Left renal cortex interstitium (tissue), 4 donors: ENCODE results near the gene MCAM. TPM values are rescaled to one million over a fixed set of nuclear protein-coding genes. Genes with fewer than 3 reads are reported as not detected.

ENCODE experiments used
- DNase-seq, 4 donors: peaks; one replicate each; pipeline ENCODE4 v3.0.0-alpha.2; 2013; ENCODE audit warnings: low read depth in 4 of 4, low spot score in 2 of 4, missing footprints in 1 of 4
- polyA plus RNA-seq, 4 donors: library from polyadenylated mRNA; unstranded; fragments of 120-200 nt; gene quantifications; one replicate each; pipeline ENCODE4 v1.2.1, GENCODE V29; 2013; ENCODE audit not compliant: insufficient read length in 4 of 4

Gene MCAM
- polyA plus RNA-seq, 4 donors: 52.1 to 58.3 (median 55.0) TPM

DNA sequence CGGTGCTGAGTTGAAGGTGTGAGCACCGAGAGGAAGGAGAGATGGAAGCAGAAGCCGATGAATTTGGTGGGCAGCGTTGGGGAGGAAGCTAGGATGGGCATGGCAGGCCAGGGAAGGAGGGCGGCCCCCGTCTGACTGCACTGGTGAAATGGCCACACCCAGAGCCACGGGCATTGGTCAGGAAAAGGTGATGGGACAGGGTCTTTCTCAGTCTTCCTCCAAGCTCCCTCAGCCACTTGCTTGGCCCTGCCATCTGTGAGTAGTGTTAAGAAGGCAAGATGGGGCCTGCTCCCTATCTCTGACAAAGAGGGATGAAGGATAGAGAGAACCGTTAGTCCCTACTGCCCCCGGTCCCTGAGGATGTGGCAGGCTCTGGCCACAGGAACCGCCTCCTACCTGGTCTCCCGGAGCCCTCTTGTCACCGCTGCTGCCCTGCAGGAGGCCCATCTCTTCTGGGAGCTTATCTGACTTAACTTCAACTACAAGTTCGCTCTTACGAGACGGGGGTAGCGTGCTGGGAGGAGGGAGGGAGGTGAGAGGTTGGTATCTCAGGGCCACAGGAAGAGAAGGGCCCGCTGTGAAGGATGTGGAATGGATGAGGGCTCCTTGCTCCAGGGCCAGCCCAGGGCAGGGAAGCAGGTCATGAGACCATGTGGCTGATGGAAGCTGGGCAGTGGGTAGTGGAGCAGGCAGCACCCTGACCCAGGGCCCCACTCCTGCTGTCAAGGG lies 6.8 kb downstream of the MCAM start:
- no peak for DNase-seq

DNA sequence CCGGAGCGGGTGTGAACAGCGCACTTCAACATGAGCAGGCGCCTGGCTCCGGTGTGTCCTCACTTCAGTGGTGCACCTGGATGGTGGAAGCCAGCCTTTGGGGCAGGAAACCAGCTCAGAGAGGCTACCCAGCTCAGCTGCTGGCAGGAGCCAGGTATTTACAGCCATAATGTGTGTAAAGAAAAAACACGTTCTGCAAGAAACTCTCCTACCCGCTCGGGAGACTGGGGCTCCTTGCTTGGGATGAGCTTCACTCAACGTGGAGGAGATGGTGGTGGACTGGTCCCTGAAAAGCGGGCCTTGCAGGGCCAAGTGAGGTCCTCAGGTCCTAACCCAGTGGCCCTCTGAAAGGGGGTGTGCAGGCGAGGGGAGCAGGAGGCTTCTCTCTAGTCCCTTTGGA lies 7.5 kb downstream of the MCAM start:
- DNase-seq: no peak

DNA sequence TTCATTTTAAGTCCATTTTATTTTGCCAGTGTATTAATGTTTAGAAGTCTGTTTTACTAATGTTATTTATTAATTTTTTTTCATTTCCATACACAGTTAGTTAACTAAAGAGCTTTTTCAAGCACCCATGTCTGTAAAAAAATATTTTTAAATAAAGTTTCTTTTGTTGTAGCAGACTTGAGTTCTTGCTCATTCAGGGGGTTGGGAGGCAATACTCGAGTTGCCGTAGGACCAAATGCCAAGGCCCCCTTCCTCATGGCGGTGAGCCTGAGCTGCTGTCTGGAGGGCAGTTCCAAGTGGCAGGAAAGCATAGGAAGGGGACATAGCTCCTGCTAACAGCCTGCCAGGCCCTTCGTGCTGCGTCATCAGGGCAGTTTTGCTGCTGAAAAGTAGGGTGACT lies 9.0 kb downstream of the MCAM start:
- DNase-seq: no peak

DNA sequence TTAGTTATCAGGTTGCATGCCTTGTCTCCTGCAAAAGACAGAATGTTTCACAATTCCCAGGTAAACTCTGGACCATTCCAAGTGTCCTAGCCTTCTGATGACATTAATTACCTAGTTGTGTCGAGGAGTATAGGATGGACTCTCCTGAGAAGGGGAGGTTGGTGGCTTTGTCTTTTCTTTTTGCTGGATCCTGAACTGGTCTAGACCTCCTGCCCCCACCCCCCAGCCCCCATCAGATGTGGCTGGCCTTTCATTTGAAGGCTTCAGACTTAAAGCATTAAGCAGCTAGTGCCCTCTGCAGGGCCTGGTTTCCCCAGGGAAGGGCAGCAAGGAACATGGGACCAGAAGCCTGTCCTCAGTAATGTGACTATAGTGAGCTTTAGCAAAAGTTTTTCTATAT lies 9.7 kb downstream of the MCAM start:
- DNase-seq: no peak

DNA sequence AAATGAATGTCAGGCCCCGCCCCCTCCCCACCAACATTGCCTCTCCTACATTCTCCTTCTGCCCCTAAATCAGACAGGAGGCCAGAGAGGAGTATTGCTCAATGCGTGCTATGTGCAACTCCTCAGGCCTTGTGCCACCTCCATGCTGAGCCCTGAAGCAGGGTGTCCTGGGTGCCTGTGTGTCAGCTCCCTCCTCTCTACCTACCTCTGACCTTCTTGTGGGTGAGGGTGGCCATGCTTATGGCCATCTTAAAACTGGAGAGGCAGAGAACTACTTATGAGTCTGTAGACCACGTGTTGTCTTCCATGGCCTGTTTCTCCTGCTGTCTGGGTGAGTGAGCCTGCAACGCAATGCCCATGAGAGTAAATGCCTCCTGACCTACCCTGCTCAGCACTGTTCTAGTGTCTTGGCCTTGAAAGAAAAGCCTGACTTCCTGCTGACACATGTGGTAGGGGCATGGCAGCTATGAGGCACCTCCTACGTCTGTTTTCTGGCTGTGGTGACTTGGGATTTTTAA lies 10.5 kb downstream of the MCAM start:
- no peak for DNase-seq

DNA sequence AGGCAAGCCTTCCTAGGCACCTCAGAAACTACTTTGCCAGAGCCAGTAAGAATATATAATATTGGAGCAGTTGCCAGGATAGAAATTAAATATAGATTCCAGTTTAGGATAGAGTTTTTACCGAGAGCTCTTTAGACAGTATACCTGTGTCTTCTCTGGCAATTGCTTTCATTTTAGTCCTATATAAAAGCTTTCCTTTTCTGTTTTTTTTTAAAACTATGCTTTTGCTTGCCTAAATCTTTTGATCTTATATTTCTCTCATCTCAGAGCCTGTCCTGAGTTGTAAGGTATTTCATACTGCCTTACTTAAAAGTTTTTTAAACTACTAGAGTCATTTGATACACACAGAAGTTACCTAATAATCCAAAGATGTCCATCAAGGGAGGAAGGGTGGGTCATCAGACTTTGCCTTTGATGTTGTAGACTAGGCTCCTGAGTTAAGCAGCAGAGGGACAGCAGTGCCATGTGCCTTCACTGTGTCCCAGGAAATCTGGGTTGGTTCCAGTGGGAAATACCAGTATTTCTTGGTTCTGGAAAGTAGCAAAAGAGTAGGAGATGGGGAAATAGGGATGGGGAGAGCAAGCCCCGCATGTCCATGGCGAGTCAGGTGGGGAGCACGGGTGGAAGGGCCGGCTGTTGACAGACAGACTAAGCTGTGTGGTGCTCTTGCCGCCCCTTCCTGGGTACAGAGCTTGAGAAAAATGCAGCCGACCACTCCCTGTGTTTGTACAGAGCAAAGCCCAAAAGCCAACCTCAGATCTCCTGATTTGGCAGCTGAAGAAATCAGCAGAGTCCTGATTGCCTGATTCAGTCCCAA lies 11.2 kb downstream of the MCAM start:
- DNase-seq: no peak

DNA sequence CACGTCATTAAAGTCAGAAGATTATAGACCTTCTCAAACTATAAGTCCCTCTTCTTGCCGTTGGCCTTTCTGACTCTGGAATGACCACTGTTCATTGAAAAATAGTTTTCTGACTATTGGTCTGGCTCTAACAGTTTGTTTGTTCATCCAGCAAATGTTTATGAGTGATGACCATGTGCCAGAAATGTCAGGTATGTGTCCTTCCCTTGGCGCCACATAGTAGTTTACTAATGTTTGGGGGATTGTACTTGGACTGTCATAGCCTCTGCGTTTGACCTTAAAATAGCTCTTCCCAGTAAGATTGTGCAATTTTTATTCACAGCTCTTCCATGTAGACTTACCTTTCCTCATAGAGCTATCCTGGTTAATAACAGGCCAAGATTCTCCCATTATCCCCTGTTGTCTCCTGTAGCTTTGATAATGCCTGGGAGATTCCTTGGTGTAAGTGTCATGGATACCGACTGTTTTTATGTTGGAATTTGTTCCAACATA lies 13.7 kb downstream of the MCAM start:
- DNase-seq: no peak

DNA sequence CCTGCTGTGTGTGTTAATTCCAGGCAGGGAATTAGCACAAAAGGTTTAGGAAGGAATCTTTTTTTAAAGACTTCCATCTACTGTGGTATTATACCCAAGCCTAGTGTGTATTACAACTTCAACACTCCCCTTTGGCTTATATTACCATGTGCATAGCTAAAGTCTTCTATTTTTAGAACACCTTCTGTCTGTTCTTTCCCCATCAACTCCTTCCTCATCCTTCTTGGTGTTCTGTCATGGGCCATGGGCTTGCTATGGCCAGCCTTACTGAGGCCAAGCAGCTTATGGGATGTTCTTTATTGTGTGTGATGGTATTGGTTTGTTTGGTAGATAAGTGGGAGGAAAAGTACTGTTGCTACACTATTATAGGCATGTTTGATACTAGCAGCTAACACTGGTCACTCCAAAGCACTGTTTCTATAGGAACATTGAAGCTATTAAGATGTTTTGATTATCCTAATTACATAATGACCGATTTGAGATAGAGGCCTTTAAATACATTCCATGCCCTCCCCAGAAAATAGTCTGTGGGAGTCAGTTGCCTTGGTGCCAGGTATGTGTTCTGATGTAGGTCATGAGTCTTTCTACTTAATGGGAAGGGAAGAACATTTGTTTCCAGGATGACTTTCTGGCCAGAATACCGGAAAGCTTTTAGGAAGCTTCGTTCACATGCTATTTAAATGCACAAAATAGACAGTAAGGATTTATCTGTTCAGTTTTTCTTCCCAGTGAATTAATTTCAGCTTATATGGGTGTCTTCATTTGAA lies 16.5 kb downstream of the MCAM start:
- DNase-seq: no peak

DNA sequence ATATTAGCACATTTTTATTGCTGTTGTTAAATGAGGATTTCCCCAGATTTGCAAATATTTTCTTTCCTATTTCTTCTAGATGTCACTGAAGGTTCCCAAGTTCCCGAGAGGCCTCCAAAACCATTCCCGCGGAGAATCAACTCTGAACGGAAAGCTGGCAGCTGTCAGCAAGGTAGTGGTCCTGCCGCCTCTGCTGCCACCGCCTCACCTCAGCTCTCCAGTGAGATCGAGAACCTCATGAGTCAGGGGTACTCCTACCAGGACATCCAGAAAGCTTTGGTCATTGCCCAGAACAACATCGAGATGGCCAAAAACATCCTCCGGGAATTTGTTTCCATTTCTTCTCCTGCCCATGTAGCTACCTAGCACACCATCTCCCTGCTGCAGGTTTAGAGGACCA lies 17.5 kb downstream of the MCAM start:
- DNase-seq: no peak

DNA sequence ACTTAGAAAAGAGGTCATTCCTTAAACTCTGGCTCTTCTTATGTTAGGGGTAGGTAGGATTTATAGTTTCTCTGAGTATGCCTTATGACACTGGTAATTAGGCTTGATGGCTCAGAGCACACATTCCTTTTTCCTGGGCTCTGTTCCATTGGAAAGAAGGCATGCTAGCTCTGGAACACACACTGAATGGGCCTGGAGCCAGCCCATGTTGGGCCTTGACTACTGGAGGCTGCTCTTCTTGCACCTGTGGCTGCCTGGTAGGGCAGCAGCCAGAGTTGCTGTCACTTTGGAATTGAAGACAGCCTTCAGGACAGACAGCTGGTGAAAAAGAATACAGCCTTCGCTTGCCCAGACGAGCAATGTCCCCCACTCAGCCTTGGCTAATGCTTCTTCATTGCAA lies 18.2 kb downstream of the MCAM start:
- no peak for DNase-seq

DNA sequence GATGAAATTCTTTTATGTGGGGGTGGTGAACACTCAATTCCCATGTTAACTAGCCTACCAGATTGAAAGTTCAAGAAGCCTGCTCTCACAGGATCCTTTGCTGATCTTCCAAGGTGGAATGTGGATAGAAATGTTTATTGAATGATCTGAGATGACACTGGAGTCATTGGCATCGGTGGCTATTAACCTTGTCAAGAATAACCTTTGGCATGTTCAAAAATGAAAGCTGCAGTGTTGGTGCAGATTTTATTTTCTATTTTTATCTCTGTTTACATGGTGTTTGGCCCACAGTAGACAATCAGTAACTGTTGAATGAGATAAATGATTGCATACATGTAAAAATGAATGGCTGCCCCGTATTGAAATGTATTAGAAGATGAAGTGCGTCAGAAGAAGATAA lies 19.0 kb downstream of the MCAM start:
- no peak for DNase-seq

DNA sequence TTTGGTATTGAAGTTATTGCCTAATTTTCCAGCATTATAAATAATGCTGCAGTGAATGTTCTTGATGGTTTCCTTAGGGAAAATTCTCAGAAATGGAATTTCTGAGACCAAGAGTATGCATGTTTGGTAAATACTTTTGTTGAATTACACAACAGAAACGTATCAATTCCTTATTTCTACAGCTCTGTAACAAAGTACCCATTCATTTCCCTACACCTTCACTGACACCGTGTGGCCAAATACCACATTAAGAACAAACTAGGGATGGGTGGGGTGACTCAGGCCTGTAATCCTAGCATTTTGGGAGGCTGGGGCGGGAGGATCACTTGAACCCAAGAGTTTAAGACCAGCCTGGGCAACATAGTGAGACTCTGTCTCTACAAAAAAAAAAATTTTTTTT lies 21.8 kb downstream of the MCAM start:
- DNase-seq: no peak

DNA sequence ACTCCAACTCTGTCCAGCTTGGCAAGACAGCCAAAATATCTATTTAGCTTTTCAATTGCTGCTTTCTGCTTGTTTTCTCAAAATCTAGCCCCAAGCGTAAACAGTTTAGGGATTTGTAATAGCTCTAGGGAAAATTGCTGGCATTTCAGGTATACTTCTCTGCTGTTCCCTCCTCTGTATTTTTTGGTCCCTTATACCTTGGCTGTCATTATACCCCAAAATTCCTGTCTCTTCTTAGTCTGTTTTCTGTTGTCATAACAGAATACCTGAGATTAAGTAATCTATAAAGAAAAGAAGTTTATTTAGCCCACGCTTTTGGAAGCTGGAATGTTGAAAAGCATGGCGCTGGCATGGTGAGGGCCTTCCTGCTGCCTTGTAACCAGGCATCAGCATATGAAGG lies 23.5 kb downstream of the MCAM start:
- no peak for DNase-seq

DNA sequence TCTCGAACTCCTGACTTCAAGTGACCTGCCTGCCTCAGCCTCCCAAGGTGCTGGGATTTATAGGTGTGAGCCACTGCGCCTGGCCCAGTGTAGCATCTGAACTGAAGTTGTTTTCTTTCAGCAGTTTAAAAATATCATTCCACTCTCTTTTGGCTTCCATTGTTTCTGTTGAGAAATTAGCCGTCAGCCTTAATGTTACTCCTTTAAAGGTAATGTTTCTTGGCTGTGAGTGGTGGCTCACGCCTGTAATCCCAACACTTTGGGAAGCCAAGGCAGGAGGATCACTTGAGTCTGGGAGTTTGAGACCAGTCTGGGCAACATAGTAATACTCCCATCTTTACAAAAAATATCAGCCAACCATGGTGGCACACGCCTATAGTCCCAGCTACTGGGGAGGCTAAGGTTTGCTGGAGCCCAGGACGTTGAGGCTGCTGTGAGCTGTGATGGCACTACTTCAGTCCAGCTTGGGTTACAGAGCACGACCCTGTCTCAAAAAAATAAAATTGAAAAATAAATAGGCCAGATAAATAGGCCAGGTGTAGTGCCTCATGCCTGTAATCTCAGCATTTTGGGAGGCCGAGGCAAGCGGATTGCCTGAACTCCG lies 25.9 kb downstream of the MCAM start:
- no peak for DNase-seq

DNA sequence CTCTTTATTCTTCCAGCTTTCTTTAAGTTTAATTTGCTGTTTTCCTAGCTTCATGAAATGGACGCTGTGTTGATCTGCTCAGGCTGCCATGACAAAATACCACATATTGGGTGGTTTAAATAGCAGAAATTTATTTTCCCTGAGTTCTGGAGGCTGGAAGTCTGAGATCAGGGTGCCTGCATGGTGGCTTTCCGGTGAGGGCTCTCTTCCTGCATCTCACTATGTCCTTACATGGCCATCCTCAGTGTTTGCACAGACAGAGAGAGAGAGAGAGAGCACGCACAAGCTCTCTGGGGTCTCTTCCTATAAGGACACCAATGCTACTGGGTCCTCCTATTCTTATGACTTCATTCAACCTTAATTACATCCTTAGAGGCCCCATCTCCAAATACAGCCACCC lies 28.7 kb downstream of the MCAM start:
- DNase-seq: no peak

DNA sequence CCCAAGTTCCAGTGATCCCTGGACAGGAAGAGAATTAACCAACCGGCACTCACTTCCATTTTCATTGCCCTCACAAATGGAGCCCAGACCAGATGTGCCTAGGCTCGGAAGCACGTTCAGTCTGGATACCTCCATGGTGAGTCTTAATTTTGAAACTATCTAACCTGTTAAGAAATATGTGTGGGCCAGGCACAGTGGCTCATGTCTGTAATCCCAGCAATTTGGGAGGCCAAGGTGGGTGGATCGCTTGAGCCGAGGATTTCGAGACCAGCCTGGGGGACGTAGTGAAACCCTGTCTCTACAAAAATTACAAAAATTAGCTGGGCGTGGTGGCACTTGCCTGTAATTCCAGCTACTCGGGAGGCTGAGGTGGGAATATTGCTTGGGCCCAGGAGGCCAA lies 31.5 kb downstream of the MCAM start:
- DNase-seq: no peak

DNA sequence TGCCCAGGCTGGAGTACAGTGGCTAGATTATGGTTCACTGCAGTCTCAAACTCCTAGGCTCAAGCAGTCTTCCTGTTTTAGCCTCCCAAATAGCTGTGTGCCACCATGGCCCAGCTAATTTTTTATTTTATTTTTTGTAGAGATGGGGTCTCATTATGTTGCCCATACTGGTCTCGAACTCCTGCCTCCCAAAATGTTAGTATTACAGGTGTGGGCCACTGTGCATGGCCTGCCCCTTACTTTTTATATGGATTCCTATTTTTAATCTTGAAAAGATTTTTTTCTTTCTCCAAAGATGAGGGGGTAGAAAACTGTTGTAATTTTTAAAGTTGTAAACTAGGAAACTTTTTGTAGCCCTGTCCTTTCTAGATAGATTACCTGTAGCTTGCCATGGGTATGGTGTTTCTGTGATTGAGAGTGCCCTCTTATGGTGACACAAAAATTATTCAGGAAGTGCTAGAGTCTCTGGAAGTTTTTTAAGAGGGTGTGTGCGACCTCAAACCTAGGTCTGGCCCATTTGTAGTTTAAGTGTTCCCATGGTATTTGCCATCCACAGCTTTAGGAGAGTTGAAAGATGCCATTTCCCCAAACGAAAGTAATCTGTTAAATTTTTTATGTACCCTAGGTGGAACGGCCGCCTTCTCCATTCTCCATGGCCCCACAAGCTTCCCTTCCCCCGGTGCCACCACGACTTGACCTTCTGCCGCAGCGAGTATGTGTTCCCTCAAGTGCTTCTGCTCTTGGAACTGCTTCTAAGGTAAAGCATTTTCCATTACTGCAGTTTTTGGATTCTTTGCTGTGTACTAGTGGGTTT lies 32.4 kb downstream of the MCAM start:
- DNase-seq: no peak

DNA sequence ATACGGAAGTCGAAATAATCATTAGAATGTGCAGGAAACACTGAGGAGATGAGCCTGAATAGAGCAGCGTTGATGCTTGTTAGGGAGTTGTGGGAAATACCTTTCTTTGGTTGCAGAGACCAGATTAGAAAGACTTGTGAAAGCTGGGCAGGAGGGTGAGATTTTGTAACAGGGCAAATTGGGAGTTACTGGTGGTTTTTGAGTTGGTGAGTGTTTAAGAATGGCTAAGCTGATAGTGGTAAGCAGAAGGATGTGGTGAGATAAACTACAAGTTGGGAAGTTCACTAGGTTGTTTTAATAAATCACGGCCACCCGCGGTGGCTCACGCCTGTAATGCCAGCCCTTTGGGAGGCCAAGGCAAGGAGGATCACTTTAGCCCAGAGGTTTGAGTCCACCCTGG lies 34.4 kb downstream of the MCAM start:
- no peak for DNase-seq

DNA sequence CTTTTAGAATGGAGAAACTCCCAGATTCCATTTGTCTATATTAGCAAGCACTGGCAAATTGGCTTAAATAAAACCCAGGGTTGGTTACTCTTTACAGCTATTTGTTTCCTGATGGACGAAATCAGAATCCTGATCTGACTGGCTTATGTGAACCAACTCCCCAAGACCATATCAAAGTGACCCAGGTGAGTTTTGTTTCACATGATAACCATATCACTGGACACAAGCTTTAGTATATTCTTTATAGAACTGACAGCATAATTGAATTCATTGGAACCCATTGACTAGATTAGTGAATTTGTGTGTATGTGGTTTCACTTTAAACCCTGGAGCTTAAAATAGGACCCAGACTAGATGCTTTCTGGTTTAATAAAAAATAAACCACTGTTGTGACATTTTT lies 39.3 kb downstream of the MCAM start:
- no peak for DNase-seq

DNA sequence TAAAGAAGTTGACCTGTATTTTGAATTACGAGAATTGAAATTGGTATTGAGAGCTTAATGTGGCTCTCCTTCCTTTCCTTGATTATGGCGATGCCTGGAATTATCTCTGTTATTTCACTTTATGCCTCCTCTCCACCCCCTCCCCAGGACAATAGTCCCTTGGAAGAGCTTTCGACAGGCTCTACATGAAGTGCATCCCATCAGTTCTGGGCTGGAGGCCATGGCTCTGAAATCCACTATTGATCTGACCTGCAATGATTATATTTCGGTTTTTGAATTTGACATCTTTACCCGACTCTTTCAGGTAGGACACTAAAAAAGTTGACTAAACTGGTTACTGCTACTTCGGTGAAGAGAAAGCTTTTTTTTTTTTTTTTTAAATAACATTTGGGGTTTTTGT lies 43.2 kb downstream of the MCAM start:
- no peak for DNase-seq
